GM21526 (cell line): ENCODE results near the gene RASSF5.
"Not testable (repeated sequence)": the region's sequence is repeated elsewhere in the genome, so short reads cannot be mapped to it uniquely, and the experiment has no call there.

Source experiments
- ATAC-seq: cut with Tn5 transposase; IDR thresholded peaks from one replicate; pipeline ENCODE4 v1.9.1; 2021; ENCODE audit warnings: moderate library complexity; ENCODE audit not compliant: unreplicated experiment, low FRiP score

The RASSF5 gene

GRCh38 chr1:206563367-206564207 lies 56.3 kb downstream of the RASSF5 start:
- ATAC-seq = peak; percentile 27

DNA sequence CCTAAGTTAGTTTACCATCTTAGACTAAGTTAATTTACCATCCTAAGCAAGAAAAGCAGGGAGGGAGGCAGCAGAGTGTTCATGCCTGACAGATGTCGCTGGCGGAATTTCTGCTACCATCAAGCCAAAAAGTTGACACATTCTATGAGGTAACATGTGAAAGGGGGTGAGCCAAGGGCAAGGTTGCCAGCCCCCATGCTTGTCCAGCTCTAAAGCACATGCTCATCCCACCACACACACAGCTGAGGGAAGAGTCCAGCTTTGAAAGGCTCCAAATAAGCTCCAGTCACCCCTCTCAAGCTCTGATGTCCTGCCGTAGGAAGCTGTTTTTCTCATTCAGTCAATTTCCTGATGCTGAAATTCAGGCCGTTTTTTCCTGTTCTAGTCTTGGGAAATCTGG lies 58.7 kb downstream of the RASSF5 start:
- ATAC-seq = no peak

DNA sequence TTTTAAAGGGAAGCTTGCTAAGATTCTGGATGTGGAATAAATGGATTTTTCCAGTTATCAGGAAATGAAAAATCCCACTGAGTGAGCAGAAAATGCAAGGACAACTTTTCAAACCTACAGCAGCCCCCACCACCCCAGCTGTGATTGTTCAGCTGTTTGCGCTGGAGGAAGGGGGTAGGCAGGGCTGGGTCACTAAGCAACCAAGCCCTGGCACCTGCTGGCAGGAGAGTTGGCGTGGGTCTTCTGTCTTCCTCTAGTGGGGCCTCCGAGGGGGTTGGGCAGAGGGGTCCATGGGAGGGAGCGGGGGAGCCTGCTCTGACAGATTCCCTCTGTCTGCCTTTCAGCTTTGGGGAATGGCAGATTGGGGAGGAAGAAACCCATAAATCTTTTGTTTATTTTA lies 59.7 kb downstream of the RASSF5 start:
- ATAC-seq = no peak

- ATAC-seq = no peak
Measured at GRCh38 chr1:206568256-206568655, 60.9 kb downstream of the RASSF5 start.

DNA sequence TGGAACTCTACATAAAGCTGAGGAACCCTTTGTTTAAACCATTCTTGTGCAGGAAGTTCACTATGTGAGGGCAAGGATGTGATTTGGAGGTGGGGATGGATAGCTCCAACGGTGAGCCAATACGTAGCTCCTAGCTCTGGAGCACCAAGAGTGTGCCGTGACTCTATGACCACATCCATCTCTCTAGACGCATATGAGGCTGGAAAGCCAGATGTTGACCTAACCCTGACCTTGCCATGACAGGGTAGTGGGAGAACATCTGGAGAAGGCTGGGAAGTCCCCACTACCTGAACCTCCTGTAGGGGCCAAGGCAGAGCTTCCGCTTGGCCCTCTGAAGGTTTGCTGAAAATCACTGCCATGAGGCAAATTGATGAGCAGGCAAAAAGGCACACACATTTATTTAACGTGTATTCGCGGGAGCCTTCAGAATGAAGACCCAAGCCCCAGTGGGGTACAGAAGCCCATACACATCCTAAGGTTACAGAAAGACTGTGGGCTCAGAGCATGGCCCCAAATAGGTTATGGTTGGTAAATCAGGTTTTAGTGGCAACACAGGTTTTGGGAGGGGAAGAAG lies 61.5 kb downstream of the RASSF5 start:
- ATAC-seq = no peak

GRCh38 chr1:206569556-206569955 lies 62.2 kb downstream of the RASSF5 start:
- no peak for ATAC-seq

- ATAC-seq = no peak
Measured at GRCh38 chr1:206570529-206570928, 63.2 kb downstream of the RASSF5 start.

- ATAC-seq = no peak
Measured at GRCh38 chr1:206572835-206573234, 65.5 kb downstream of the RASSF5 start.

DNA sequence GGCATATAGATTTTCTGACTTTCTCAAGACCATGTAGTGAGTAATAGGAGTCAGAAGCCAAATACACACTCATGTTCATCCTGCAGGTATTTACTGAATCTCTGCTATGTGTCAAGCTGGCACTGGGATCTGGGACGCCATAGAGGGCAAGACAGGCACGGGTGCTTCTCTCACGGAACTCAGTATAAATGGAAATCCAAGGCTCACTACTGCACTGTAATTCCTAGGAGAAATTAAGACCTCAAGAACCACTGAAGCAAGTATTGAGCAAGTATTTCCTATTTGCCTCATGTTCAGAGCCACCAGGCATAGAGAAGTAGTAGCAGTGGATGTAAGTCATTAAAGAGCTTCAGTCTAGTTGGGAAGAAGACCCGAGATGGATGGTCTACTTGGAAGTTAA lies 66.0 kb downstream of the RASSF5 start:
- no peak for ATAC-seq

DNA sequence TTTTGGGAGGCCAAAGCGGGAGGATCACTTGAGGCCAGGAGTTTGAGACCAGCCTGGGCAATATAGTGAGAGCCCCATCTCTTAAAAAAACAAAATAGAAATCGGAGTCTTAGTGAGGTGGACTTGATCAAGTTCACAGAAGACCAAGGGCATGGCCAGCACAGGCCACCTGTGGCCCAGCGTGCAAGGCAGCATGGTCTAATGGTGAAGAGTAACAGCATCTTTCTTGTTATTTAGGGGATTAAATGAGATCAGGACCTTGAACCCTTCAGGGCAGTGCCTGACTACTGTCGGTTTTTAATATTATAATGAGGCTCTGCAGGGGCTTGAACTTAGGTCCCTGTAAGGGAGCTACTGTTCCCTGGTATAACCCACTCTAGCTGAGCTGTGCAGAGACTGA lies 66.4 kb downstream of the RASSF5 start:
- ATAC-seq = no peak

DNA sequence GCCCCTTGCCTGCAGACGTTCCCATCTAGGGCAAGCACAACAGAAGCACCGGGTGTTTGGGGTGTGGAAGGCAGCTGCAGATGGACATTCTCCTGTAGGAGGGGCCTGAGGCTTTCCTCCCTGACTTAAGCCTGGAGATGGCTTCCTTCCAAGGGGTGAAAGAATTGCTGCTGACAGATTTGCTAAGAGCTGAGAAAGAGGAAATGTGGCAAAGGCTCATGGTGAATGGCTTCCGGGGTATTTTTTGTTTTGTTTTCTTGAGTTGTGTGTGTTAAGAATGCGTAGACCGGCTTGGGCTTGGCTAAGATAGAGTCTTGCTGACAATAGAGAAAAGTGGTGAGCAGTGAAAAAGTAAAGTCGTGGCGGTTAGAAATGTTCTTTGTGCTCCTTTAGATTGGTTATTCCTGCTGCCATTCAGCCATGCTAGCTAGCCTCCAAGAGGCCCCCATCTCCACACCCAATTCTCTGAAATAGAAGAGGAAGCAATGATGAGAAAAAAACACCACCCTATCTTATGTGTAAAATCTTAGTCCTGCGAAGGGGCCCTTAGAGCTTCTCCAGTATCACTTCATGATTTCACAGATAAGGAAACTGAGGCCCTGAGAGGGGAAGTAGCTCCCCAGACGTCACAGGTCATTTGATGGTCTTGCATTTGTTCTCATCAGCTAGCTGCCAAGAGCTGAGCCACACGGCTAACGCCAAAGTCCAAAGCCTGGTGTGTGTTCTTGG lies 68.0 kb downstream of the RASSF5 start:
- ATAC-seq = peak; percentile 38

GRCh38 chr1:206575894-206576737 lies 68.8 kb downstream of the RASSF5 start:
- ATAC-seq = no peak

DNA sequence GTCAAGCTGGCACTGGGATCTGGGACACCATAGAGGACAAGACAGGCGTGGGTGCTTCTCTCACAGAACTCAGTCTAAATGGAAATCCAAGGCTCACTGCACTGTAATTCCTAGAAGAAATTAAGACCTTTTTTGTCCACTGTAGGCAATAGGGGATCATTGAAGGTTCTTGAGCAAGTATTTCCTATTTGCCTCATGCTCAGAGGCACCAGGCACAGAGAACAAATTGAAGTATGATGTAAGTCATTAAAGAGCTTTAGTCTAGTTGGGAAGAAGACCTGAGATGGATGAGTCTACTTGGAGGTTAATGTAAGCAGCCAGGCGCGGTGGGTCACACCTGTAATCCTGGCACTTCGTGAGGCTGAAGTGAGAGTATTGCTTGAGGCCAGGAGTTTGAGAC lies 70.3 kb downstream of the RASSF5 start:
- ATAC-seq = no peak

- ATAC-seq = no peak
Measured at GRCh38 chr1:206578068-206578977, 71.0 kb downstream of the RASSF5 start.

- ATAC-seq = no peak
Measured at GRCh38 chr1:206578978-206579374, 71.6 kb downstream of the RASSF5 start.

DNA sequence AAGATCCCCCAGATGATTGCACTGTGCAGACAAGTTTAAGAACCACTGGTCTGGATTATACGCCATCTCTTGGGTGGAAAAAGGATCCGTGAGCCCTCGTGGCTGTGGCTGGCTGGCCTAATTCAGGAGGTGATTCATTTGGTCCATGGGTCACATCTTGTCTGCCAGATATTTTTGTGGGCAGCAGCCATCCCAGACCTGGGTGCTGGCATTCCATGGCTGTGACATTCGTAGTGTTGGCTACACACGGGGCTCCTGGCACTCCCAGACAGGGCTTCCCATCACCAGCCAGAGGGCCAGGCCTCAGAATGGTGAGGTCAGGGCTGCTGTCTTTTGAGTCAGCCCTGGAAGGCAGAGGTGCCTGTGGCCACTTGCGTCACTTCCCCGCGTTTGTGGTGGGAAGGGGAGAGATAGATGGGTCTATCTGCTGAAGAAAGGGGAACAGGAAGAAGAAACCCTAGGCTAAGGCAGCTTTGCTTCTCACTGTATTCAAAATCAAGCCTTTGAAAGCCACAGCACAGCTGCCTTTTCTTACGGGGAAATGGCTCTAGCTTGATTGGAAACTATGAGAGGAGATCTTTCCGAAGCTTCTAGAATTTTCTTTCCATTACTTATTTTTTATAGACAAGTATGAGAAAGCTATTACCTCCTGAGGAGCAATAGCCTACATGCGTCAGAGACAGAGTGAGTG lies 72.6 kb downstream of the RASSF5 start:
- ATAC-seq = peak; percentile 70

DNA sequence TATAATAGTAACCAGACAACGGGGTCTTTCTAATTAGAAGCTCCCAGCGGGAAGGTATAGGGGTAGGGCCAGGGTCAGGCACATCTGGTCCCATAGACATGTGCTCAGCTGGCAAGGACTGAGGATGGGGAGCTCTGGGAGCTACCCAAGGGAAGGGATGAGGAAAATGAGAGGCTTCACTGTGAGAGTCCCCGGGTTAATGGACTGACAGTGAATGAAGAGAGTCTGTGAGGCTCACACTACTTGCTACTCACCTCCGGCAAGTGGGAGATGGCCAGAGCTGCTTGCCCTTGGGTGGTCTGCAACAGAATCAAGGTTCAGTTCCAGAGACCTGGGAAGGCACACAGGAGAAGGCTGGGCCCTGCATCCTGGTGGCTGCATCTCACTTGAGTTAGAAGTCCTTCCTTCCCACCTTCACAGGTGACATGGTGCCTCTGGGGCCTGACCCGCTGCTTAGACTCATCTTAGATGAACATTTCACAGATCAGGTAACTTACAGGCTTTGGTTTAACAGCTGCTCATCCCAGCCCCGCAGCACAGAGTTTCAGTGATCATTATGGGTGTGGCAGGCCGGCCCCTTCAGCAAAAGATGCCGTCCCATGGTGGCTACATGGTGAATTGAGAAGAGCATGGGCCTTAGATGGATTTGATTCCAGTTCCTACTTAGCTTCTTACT lies 73.2 kb downstream of the RASSF5 start:
- ATAC-seq = peak; percentile 20

- ATAC-seq = not testable (repeated sequence)
Measured at GRCh38 chr1:206581114-206581497, 73.8 kb downstream of the RASSF5 start.

- ATAC-seq = no peak
Measured at GRCh38 chr1:206581571-206581981, 74.2 kb downstream of the RASSF5 start.
